ENCODE measurements around the gene BANF1.

DNA sequence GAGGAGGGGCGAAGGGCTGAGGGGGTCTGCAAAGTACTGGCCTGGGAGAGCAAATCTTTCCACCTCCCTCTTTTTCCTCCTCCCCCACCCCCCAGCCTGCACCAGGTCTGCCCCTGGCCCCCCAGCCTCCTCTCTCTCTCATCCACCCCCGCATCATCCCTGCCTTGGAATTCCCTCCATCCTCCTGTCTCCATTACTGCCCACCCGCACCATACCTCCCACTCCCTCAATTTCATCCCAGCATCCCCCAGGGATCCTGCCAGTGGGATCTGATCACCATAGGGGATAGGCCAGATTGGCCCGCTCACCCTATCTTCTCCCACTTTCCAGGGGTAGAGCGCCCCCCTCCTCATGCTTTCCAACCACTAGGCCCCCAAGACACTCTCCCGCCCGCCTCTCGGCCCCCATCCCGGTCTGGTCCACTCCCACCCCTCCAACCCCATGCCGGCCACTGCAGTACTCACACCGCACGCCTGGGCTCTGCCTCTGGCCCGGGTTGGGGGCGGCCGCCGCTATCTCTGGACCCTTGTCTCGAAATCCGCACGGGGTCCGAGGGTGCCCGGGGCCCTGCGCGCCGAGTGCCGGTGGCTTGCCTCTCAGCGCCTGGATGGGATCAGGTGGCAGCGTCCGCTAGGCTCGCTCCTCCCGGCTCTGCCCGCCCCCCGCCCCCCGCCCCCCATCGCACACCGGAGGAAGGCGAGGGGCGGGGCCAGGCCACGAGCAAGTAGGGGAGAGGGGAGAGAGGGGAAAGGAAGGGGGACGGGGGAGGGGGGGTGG is 46.4 kb downstream of the BANF1 start, which contains the start of gene GAL3ST3:
- TF ChIP-seq, protein P1, sequence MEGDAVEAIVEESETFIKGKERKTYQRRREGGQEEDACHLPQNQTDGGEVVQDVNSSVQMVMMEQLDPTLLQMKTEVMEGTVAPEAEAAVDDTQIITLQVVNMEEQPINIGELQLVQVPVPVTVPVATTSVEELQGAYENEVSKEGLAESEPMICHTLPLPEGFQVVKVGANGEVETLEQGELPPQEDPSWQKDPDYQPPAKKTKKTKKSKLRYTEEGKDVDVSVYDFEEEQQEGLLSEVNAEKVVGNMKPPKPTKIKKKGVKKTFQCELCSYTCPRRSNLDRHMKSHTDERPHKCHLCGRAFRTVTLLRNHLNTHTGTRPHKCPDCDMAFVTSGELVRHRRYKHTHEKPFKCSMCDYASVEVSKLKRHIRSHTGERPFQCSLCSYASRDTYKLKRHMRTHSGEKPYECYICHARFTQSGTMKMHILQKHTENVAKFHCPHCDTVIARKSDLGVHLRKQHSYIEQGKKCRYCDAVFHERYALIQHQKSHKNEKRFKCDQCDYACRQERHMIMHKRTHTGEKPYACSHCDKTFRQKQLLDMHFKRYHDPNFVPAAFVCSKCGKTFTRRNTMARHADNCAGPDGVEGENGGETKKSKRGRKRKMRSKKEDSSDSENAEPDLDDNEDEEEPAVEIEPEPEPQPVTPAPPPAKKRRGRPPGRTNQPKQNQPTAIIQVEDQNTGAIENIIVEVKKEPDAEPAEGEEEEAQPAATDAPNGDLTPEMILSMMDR (IDR thresholded peaks at IDR 0.05; ENCODE audit: low read depth, low read length, poor library complexity, severe bottlenecking): no peak
- TF ChIP-seq EZH2phosphoT487 (IDR thresholded peaks at IDR 0.05; ENCODE audit: borderline replicate concordance, low read length): no peak
